ENCODE results near the gene DGKE. TPM values are rescaled to one million over a fixed set of nuclear protein-coding genes. Genes with fewer than 3 reads are reported as not detected.
A peak's percentile ranks its signal among the peaks of the same experiment; 100 is the strongest.

DGKE gene
- total RNA-seq, 1 donor from 2014 or later = 8.4 TPM

GRCh38 chr17:56835264-56835585 lies 1.3 kb downstream of the DGKE start:
- H3K27me3 ChIP-seq (ENCODE audit: control insufficient read depth, insufficient read depth, low read length) = no peaks in the 10 kb centered on the region

DNA sequence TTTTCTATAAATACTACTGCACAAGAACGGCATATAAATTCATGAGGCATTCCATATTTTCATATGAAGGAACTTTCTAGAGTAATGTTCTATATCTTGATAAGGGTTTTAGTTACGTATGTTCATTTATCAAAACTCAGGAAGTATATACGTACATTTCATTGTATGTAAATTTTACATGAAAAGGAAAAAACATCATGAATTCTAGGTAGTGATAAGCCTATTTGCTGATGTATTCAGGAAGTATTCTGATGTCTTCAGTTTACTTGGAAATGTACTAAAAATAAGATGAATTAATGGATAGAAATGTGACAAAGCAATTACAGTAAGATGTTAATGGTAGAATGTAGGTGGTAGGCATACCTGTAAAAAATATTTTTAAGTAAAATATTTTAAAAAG lies 4.7 kb downstream of the DGKE start:
- H3K4me3 ChIP-seq (ENCODE audit: low read depth, low read length) = no peak overlapping the region
- no peak for FAIRE-seq
- DNase-seq (ENCODE audit: low read depth) = no peak
- H3K36me3 ChIP-seq (ENCODE audit: control insufficient read depth, insufficient read depth, low read length) = no peaks in the 10 kb centered on the region
- TF ChIP-seq, protein P1, sequence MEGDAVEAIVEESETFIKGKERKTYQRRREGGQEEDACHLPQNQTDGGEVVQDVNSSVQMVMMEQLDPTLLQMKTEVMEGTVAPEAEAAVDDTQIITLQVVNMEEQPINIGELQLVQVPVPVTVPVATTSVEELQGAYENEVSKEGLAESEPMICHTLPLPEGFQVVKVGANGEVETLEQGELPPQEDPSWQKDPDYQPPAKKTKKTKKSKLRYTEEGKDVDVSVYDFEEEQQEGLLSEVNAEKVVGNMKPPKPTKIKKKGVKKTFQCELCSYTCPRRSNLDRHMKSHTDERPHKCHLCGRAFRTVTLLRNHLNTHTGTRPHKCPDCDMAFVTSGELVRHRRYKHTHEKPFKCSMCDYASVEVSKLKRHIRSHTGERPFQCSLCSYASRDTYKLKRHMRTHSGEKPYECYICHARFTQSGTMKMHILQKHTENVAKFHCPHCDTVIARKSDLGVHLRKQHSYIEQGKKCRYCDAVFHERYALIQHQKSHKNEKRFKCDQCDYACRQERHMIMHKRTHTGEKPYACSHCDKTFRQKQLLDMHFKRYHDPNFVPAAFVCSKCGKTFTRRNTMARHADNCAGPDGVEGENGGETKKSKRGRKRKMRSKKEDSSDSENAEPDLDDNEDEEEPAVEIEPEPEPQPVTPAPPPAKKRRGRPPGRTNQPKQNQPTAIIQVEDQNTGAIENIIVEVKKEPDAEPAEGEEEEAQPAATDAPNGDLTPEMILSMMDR (IDR thresholded peaks at IDR 0.05; ENCODE audit: insufficient read depth, low read length, severe bottlenecking) = no peak
- H3K27me3 ChIP-seq (ENCODE audit: control insufficient read depth, insufficient read depth, low read length) = no peaks in the 10 kb centered on the region

More at GRCh38 chr17:56835264-56835585, 1.3 kb downstream of the DGKE start:
- no peak for DNase-seq (ENCODE audit: low read depth)
- TF ChIP-seq, protein P1 (IDR thresholded peaks at IDR 0.05; ENCODE audit: insufficient read depth, low read length, severe bottlenecking) = no peak
- no peak for FAIRE-seq
- no peaks in the 10 kb centered on the region for H3K36me3 ChIP-seq (ENCODE audit: control insufficient read depth, insufficient read depth, low read length)
- peak overlapping the region; percentile 82 for H3K4me3 ChIP-seq (ENCODE audit: low read depth, low read length)

GRCh38 chr17:56842577-56842976 lies 8.6 kb downstream of the DGKE start:
- TF ChIP-seq, protein P1 (IDR thresholded peaks at IDR 0.05; ENCODE audit: insufficient read depth, low read length, severe bottlenecking) = no peak
- Histone ChIP-seq H3K27me3 (ENCODE audit: control insufficient read depth, insufficient read depth, low read length) (no peaks in the 10 kb centered on the region), H3K4me3 (ENCODE audit: low read depth, low read length) (no peak overlapping the region), H3K36me3 (ENCODE audit: control insufficient read depth, insufficient read depth, low read length) (no peaks in the 10 kb centered on the region)
- DNase-seq (ENCODE audit: low read depth) = no peak
- no peak for FAIRE-seq

DNA sequence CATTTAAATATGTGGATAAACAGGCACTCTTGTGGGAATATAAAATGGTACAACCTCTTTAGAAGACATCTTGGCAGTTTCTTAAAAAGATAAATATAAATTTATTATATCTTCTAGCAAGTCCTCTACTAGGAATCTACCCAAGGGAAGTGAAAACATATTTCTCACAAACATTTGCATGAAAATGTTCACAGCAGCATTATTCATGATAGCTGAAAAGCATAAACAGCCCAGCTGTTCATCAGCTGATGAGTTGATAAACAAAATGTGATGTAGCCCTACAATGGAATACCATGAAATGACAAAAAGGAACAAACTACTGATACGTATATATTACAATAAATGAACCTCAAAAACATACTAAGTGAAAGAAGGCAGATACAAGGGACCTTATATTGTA lies 12.0 kb downstream of the DGKE start:
- no peak for FAIRE-seq
- Histone ChIP-seq H3K27me3 (ENCODE audit: control insufficient read depth, insufficient read depth, low read length) (no peaks in the 10 kb centered on the region), H3K36me3 (ENCODE audit: control insufficient read depth, insufficient read depth, low read length) (peaks cover 1% of the 10 kb centered on the region), H3K4me3 (ENCODE audit: low read depth, low read length) (no peak overlapping the region)
- no peak for DNase-seq (ENCODE audit: low read depth)
- TF ChIP-seq, protein P1 (IDR thresholded peaks at IDR 0.05; ENCODE audit: insufficient read depth, low read length, severe bottlenecking) = no peak

GRCh38 chr17:56847106-56847505 lies 13.2 kb downstream of the DGKE start:
- FAIRE-seq = no peak
- DNase-seq (ENCODE audit: low read depth) = no peak
- TF ChIP-seq, protein P1 (IDR thresholded peaks at IDR 0.05; ENCODE audit: insufficient read depth, low read length, severe bottlenecking) = no peak
- Histone ChIP-seq H3K4me3 (ENCODE audit: low read depth, low read length) (no peak overlapping the region), H3K27me3 (ENCODE audit: control insufficient read depth, insufficient read depth, low read length) (no peaks in the 10 kb centered on the region), H3K36me3 (ENCODE audit: control insufficient read depth, insufficient read depth, low read length) (peaks cover 3% of the 10 kb centered on the region)

DNA sequence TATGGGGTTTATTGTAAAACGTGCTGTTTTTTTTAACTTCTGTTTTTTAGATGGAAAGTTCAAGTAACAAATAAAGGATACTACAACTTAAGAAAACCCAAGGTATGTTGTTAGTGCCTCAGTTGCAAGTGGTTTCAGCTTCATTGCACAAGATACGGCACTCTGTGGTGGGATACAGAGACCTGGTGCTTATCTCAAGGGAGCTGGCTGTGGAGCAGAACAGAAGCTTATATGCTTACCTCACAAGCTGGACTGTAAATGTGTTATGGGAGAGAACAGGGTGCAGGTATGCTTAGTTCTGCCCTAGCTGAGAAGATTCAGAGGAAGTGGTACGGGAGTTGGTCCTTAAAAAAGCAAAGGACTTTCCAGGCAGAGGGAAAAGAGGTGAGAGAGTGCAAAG lies 15.2 kb downstream of the DGKE start:
- H3K4me3 ChIP-seq (ENCODE audit: low read depth, low read length) = no peak overlapping the region
- H3K27me3 ChIP-seq (ENCODE audit: control insufficient read depth, insufficient read depth, low read length) = no peaks in the 10 kb centered on the region
- TF ChIP-seq, protein P1 (IDR thresholded peaks at IDR 0.05; ENCODE audit: insufficient read depth, low read length, severe bottlenecking) = no peak
- no peak for DNase-seq (ENCODE audit: low read depth)
- no peak for FAIRE-seq
- H3K36me3 ChIP-seq (ENCODE audit: control insufficient read depth, insufficient read depth, low read length) = peaks cover 3% of the 10 kb centered on the region

Measured in bronchial epithelial cell (primary cell).